Smooth muscle cell (in vitro differentiated cells): ENCODE results near the gene SIRPA. TPM values are rescaled to one million over a fixed set of nuclear protein-coding genes. Genes with fewer than 3 reads are reported as not detected.
"Not testable (repeated sequence)": the region's sequence is repeated elsewhere in the genome, so short reads cannot be mapped to it uniquely, and the experiment has no call there.

Source experiments
- DNase-seq: peaks from one replicate; lab custom pipeline; 2025; ENCODE audit not compliant: unreplicated experiment; lab: John Stamatoyannopoulos, UW
- H2AFZ ChIP-seq: fragments of 200-600 bp; sonication (generic); 2 replicates; pipeline ENCODE4 v1.6.0; 2016; ENCODE audit warnings: antibody characterized with exemption, low read depth, mild to moderate bottlenecking
- H3F3A ChIP-seq: fragments of 200-600 bp; sonication (generic); 2 replicates; pipeline ENCODE4 v1.6.0; 2017; ENCODE audit warnings: antibody characterized with exemption, low read depth
- H3K27ac ChIP-seq: fragments of 200-600 bp; sonication (generic); 2 replicates; pipeline ENCODE4 v1.5.1; 2016; ENCODE audit warnings: low read depth, mild to moderate bottlenecking
- H3K27me3 ChIP-seq: fragments of 200-600 bp; sonication (generic); 2 replicates; pipeline ENCODE4 v1.6.1; 2016; ENCODE audit warnings: low read depth, mild to moderate bottlenecking
- H3K36me3 ChIP-seq: fragments of 200-600 bp; sonication (generic); 2 replicates; pipeline ENCODE4 v1.5.1; 2016; ENCODE audit warnings: low read depth
- H3K4me1 ChIP-seq: fragments of 200-600 bp; sonication (generic); 2 replicates; pipeline ENCODE4 v1.5.1; 2016; ENCODE audit warnings: low read depth
- H3K4me2 ChIP-seq: fragments of 200-600 bp; sonication (generic); 2 replicates; pipeline ENCODE4 v1.6.0; 2016; ENCODE audit warnings: mild to moderate bottlenecking
- H3K4me3 ChIP-seq: fragments of 200-600 bp; sonication (generic); 2 replicates; pipeline ENCODE4 v1.5.1; 2016; ENCODE audit warnings: mild to moderate bottlenecking
- H3K79me2 ChIP-seq: fragments of 200-600 bp; sonication (generic); 2 replicates; pipeline ENCODE4 v1.6.0; 2016; ENCODE audit warnings: low read depth, mild to moderate bottlenecking
- H3K9ac ChIP-seq: fragments of 200-600 bp; sonication (generic); 2 replicates; pipeline ENCODE4 v1.6.0; 2016; ENCODE audit warnings: low read depth
- H3K9me3 ChIP-seq: fragments of 200-600 bp; sonication (generic); replicated peaks from 2 replicates; pipeline ENCODE4 v1.5.1; 2016; ENCODE audit warnings: low read depth
- H4K20me1 ChIP-seq: fragments of 200-600 bp; sonication (generic); 2 replicates; pipeline ENCODE4 v1.6.0; 2016; ENCODE audit warnings: low read depth
- CTCF ChIP-seq: fragments of 200-600 bp; sonication (generic); IDR thresholded peaks from 2 replicates; pipeline ENCODE4 v1.5.1; 2017; ENCODE audit warnings: borderline replicate concordance, mild to moderate bottlenecking, antibody characterized with exemption; ENCODE audit not compliant: insufficient read depth, poor library complexity, severe bottlenecking
- WGBS: methylation state at CpG from one replicate; pipeline ENCODE4 v1.1.7; 2016; ENCODE audit warnings: low lambda C conversion rate; 5-methylcytosine and 5-hydroxymethylcytosine counted together
- polyA plus RNA-seq: library from polyadenylated mRNA; unstranded; fragments of >200 nt; fragmentation: Nextera tagmentation; extraction: Ambion mirVana; gene quantifications from 2 replicates; pipeline ENCODE4 v1.2.1, GENCODE V29; 2016
- total RNA-seq: library from RNA; depleted of rRNA; stranded (reverse); fragments of >200 nt; gene quantifications from 2 replicates; pipeline ENCODE4 v1.2.3, GENCODE V29; 2014

SIRPA gene
- total and polyA plus RNA-seq, 2 experiments from 2014 or later, result 8.3 to 14.5 TPM

GRCh38 chr20:1917786-1918185 lies 22.6 kb downstream of the SIRPA start:
- Histone ChIP-seq H3F3A (no peaks in the 10 kb centered on the region), H3K27ac (no peak overlapping the region), H3K4me3 (no peak overlapping the region), H3K4me2 (no peak overlapping the region), H3K36me3 (no peaks in the 10 kb centered on the region), H3K9ac (no peak overlapping the region), H3K79me2 (no peaks in the 10 kb centered on the region), H3K27me3 (no peaks in the 10 kb centered on the region), H2AFZ (no peak overlapping the region), H3K9me3 (no peaks in the 10 kb centered on the region), H3K4me1 (no peaks in the 10 kb centered on the region), H4K20me1 (peaks cover 5% of the 10 kb centered on the region)
- TF ChIP-seq CTCF, result no peak
- WGBS, result 94% methylated on average over 1 of the region's 1 CpG
- no peak for DNase-seq

- Histone ChIP-seq H3K27me3 (no peaks in the 10 kb centered on the region), H3K27ac (no peak overlapping the region), H3K4me3 (no peak overlapping the region), H3K4me2 (no peak overlapping the region), H3K79me2 (no peaks in the 10 kb centered on the region), H3K4me1 (no peaks in the 10 kb centered on the region), H3F3A (no peaks in the 10 kb centered on the region), H3K9me3 (no peaks in the 10 kb centered on the region), H2AFZ (no peak overlapping the region), H3K9ac (no peak overlapping the region), H4K20me1 (peaks cover 4% of the 10 kb centered on the region), H3K36me3 (no peaks in the 10 kb centered on the region)
- no peak for DNase-seq
- WGBS, result 95% methylated on average over 12 of the region's 12 CpGs
- no peak for TF ChIP-seq CTCF
These were observed 23.4 kb downstream of the SIRPA start for GRCh38 chr20:1918491-1919165.

- H3K9ac ChIP-seq, result no peak overlapping the region
- H3K27ac ChIP-seq, result no peak overlapping the region
- no peak for TF ChIP-seq CTCF
- DNase-seq, result no peak
- H4K20me1 ChIP-seq, result peaks cover 4% of the 10 kb centered on the region
- H3K9me3 ChIP-seq, result no peaks in the 10 kb centered on the region
- no peak overlapping the region for H2AFZ ChIP-seq
- H3K4me3 ChIP-seq, result no peak overlapping the region
- no peaks in the 10 kb centered on the region for H3K36me3 ChIP-seq
- WGBS, result 74% methylated on average over 8 of the region's 8 CpGs
- no peaks in the 10 kb centered on the region for H3K79me2 ChIP-seq
- no peaks in the 10 kb centered on the region for H3K4me1 ChIP-seq
- no peaks in the 10 kb centered on the region for H3K27me3 ChIP-seq
- H3F3A ChIP-seq, result no peaks in the 10 kb centered on the region
- no peak overlapping the region for H3K4me2 ChIP-seq
These were observed 25.0 kb downstream of the SIRPA start for GRCh38 chr20:1920252-1920651.

GRCh38 chr20:1920826-1921225 lies 25.6 kb downstream of the SIRPA start:
- Histone ChIP-seq H3F3A (no peaks in the 10 kb centered on the region), H3K36me3 (no peaks in the 10 kb centered on the region), H3K9ac (no peak overlapping the region), H3K4me2 (no peak overlapping the region), H2AFZ (no peak overlapping the region), H4K20me1 (peaks cover 4% of the 10 kb centered on the region), H3K4me1 (no peaks in the 10 kb centered on the region), H3K27ac (no peak overlapping the region), H3K4me3 (no peak overlapping the region), H3K27me3 (no peaks in the 10 kb centered on the region), H3K9me3 (no peaks in the 10 kb centered on the region), H3K79me2 (no peaks in the 10 kb centered on the region)
- DNase-seq, result no peak
- TF ChIP-seq CTCF, result no peak
- 92% methylated on average over 6 of the region's 6 CpGs for WGBS

- not testable (repeated sequence) for DNase-seq, H3K9ac ChIP-seq, H2AFZ ChIP-seq, H3K27me3 ChIP-seq, H3K9me3 ChIP-seq, H3F3A ChIP-seq, H3K4me3 ChIP-seq, H3K79me2 ChIP-seq, H4K20me1 ChIP-seq, H3K36me3 ChIP-seq, H3K27ac ChIP-seq, H3K4me1 ChIP-seq, H3K4me2 ChIP-seq
- 67% methylated on average over 4 of the region's 4 CpGs for WGBS
These were observed 26.8 kb downstream of the SIRPA start for GRCh38 chr20:1921985-1922384.
